ENCODE results near the gene PAN3.

PAN3 gene

DNA sequence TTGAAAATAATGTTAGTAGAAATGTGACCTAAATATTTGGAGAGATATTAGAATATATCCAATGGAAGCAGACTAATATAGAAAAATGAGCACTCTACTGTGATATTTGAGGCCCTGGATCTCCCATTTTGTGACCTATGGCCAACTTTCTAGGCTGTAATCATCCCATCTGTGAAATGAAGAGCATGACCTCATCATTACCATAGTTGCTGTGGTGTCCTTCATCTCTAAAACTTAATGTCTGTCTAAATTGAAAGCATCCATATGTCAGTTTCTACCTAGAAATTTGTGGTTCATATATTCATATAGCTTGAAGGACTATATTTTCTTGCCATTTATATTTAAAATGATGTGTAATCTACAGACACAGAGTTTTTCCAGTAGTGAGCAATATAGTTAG lies 41.6 kb downstream of the PAN3 start:
- no peak for TF ChIP-seq ZFX (IDR thresholded peaks at IDR 0.05; ENCODE audit: borderline replicate concordance)
- TF ChIP-seq, protein P1, sequence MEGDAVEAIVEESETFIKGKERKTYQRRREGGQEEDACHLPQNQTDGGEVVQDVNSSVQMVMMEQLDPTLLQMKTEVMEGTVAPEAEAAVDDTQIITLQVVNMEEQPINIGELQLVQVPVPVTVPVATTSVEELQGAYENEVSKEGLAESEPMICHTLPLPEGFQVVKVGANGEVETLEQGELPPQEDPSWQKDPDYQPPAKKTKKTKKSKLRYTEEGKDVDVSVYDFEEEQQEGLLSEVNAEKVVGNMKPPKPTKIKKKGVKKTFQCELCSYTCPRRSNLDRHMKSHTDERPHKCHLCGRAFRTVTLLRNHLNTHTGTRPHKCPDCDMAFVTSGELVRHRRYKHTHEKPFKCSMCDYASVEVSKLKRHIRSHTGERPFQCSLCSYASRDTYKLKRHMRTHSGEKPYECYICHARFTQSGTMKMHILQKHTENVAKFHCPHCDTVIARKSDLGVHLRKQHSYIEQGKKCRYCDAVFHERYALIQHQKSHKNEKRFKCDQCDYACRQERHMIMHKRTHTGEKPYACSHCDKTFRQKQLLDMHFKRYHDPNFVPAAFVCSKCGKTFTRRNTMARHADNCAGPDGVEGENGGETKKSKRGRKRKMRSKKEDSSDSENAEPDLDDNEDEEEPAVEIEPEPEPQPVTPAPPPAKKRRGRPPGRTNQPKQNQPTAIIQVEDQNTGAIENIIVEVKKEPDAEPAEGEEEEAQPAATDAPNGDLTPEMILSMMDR (IDR thresholded peaks at IDR 0.05), result no peak
- H3K27ac ChIP-seq, result no peak overlapping the region

GRCh38 chr13:28181413-28181812 lies 43.1 kb downstream of the PAN3 start:
- TF ChIP-seq, protein P1 (IDR thresholded peaks at IDR 0.05), result no peak
- TF ChIP-seq ZFX (IDR thresholded peaks at IDR 0.05; ENCODE audit: borderline replicate concordance), result no peak
- H3K27ac ChIP-seq, result no peak overlapping the region

- H3K27ac ChIP-seq, result no peak overlapping the region
- TF ChIP-seq, protein P1 (IDR thresholded peaks at IDR 0.05), result no peak
- TF ChIP-seq ZFX (IDR thresholded peaks at IDR 0.05; ENCODE audit: borderline replicate concordance), result no peak
These were observed 46.9 kb downstream of the PAN3 start for GRCh38 chr13:28185256-28185655.

GRCh38 chr13:28199089-28199488 lies 60.7 kb downstream of the PAN3 start:
- TF ChIP-seq ZFX (IDR thresholded peaks at IDR 0.05; ENCODE audit: borderline replicate concordance), result no peak
- TF ChIP-seq, protein P1 (IDR thresholded peaks at IDR 0.05), result no peak

DNA sequence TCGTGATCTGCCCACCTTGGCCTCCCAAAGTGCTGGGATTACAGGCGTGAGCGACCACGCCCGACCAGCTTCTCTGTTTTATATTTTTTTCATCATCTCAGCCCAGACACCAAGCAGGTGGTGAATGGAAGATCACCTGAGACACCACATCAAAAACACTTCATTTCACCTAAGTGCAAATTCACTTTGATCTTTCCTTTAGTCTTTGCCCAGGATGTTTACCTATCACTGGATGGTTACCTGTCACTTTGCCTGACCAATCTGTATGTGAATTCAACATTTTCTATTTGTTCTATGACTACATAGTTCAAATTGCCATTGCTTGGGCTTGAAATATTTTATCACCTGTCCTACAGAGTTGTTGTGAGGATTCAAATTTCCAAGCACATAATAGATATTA lies 65.7 kb downstream of the PAN3 start:
- TF ChIP-seq ZFX (IDR thresholded peaks at IDR 0.05; ENCODE audit: borderline replicate concordance), result no peak
- TF ChIP-seq, protein P1 (IDR thresholded peaks at IDR 0.05), result no peak
- no peak overlapping the region for H3K27ac ChIP-seq

More at GRCh38 chr13:28199089-28199488, 60.7 kb downstream of the PAN3 start:
- H3K27ac ChIP-seq, result no peak overlapping the region

- no peak overlapping the region for H3K27ac ChIP-seq
- no peak for TF ChIP-seq ZFX (IDR thresholded peaks at IDR 0.05; ENCODE audit: borderline replicate concordance)
- TF ChIP-seq, protein P1 (IDR thresholded peaks at IDR 0.05), result no peak
These were observed 66.5 kb downstream of the PAN3 start for GRCh38 chr13:28204690-28205443.

- no peak for TF ChIP-seq ZFX (IDR thresholded peaks at IDR 0.05; ENCODE audit: borderline replicate concordance)
- TF ChIP-seq, protein P1 (IDR thresholded peaks at IDR 0.05), result no peak
- H3K27ac ChIP-seq, result no peak overlapping the region
These were observed 80.3 kb downstream of the PAN3 start for GRCh38 chr13:28218679-28219078.

Data from 22Rv1 (cell line).